ENCODE measurements around the gene HTT-AS.
"Not testable (repeated sequence)": the region's sequence is repeated elsewhere in the genome, so short reads cannot be mapped to it uniquely, and the experiment has no call there.

Gene HTT-AS

DNA sequence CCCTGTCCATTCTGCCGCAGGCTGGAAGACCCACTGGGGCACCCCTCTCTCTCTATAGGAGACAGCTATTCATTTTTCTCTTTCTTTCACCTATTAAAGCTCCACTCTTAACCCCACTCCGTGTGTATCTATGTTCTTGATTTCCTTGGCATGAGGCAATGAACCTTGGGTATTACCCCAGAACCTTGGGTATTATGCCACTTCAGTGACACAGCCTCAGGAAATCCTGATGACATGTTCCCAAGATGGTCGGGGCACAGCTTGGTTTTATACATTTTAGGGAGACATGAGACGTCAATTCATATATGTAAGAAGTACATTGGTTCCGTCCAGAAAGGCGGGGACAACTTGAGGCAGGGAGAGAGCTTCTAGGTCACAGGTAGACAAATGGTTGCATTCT lies 13.4 kb downstream of the HTT-AS start:
- TF ChIP-seq, protein P1, sequence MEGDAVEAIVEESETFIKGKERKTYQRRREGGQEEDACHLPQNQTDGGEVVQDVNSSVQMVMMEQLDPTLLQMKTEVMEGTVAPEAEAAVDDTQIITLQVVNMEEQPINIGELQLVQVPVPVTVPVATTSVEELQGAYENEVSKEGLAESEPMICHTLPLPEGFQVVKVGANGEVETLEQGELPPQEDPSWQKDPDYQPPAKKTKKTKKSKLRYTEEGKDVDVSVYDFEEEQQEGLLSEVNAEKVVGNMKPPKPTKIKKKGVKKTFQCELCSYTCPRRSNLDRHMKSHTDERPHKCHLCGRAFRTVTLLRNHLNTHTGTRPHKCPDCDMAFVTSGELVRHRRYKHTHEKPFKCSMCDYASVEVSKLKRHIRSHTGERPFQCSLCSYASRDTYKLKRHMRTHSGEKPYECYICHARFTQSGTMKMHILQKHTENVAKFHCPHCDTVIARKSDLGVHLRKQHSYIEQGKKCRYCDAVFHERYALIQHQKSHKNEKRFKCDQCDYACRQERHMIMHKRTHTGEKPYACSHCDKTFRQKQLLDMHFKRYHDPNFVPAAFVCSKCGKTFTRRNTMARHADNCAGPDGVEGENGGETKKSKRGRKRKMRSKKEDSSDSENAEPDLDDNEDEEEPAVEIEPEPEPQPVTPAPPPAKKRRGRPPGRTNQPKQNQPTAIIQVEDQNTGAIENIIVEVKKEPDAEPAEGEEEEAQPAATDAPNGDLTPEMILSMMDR (IDR thresholded peaks at IDR 0.05; ENCODE audit: low read depth, low read length) = no peak
- no peak for DNase-seq (ENCODE audit: low read depth in 2 of 2)
- no peak overlapping the region for H3K4me3 ChIP-seq (replicated peaks in 1 of 2; ENCODE audit: low read depth in 2 of 2, low read length in 2 of 2)

DNA sequence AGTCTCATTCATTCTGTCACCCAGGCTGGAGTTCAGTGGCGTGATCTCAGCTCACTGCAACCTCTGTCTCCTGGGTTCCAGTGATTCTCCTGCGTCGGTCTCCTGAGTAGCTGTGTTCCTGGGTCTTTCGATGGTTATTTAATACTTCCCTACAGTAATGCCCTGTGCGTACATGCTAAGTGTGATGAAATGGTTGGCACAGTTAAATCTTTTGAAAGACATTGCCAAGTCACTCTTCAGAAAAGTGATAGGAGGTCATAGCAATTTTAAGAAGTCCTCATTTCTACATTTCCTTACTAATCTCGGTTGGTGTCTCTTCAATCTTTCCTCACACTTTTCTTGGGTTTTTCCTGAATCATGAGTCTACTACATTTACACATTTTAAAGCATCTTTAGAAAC lies 14.4 kb downstream of the HTT-AS start:
- DNase-seq (ENCODE audit: low read depth in 2 of 2) = no peak
- TF ChIP-seq, protein P1 (IDR thresholded peaks at IDR 0.05; ENCODE audit: low read depth, low read length) = no peak
- H3K4me3 ChIP-seq (replicated peaks in 1 of 2; ENCODE audit: low read depth in 2 of 2, low read length in 2 of 2) = no peak overlapping the region

DNA sequence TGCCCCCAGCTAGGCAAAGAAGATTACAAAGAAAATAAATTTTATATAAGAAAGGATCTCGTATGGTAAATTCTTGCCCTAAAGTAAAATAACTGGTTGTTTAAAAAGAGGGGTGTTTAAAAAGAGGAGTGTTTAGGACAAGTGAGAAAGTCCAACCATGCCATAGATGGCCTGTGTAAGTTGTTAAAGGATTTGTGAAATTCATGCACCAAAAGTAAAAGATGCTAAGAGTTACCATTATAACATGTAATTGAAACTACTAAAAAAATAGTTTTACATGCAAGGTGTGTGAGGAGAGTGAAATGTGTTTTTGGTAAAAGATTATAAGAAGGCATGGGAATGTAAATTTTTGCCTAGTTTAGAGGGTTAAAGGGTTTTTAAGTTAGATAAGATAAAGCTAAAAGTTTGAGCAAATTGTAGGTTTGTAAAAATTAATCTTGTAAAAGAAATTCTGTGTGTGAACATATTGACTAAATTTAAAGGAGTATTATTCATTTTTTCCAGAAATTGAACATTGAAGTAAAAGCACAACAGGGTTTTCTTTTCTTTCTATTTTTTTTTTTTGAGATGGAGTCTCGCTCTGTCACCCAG lies 20.1 kb downstream of the HTT-AS start:
- TF ChIP-seq, protein P1 (IDR thresholded peaks at IDR 0.05; ENCODE audit: low read depth, low read length) = no peak
- DNase-seq (ENCODE audit: low read depth in 2 of 2) = no peak
- H3K4me3 ChIP-seq (replicated peaks in 1 of 2; ENCODE audit: low read depth in 2 of 2, low read length in 2 of 2) = no peak overlapping the region

DNA sequence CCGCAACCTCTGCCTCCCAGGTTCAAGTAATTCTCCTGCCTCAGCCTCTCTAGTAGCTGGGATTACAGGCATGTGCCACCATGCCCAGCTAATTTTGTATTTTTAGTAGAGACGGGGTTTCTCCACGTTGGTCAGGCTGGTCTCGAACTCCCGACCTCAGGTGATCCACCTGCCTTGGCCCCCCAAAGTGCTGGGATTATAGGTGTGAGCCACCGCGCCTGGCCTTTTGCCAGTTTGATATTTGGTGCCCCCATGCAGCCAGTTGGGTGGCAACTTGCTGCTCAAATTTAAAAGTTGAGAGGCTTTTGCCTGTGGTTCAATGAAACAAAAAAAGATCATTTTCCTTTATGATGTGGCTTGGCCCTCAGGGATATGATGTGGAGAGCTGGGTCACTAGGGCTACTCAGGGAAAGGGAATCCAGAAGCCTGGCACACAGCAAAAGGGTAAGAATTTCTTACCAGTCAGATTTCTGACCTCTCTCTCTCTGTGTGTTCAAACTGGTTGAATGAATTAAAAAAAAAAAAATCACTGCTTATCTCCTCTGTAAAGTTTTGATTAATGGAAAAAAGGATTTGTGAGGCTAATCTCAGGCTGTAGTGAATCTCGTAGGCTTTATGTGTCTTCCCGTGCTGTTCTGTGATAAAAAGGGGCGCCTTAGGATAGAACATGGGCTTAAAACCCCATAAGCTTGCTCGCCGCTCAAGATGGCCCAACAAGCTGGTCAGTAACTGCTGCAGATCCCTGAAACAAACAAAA lies 23.0 kb downstream of the HTT-AS start:
- not testable (repeated sequence) for DNase-seq (ENCODE audit: low read depth in 2 of 2); H3K4me3 ChIP-seq (replicated peaks in 1 of 2; ENCODE audit: low read depth in 2 of 2, low read length in 2 of 2)

DNA sequence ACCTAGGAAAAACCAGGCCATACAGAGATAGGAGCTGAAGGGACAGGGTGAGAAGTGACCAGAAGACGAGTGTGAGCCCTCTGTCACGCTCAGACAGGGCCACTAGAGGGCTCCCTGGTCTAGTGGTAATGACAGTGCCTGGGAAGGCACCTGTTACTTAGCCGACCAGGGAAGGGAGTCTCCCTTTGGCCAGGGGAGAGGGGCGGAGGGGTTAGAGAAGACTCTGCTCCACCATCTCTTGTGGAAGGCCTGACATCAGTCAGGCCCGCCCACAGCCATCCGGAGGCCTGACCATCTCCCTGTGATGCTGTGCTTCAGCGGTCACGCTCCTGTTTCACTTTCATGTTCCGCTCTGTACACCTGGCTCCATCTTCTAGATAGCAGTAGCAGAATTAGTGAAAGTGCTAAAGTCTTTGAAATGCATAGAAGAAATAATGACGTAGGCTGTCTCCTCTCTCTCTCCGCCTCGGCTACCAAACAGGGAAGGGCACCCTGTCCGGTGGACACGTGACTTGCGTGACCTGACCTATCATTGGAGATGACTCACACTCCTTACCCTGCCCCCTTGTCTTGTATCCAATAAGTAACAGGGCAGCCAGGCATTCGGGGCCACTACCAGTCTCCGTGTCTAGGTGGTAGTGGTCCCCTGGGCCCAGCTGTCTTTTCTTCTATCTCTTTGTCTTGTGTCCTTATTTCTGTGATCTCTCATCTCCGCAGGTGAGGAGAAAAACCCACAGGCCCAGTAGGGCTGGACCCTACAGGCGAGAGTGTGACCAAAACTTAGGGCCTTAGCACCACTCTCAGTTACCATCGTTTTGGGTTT lies 26.7 kb downstream of the HTT-AS start:
- DNase-seq (ENCODE audit: low read depth in 2 of 2) = peak; percentile 55 to 57
- no peak overlapping the region for H3K4me3 ChIP-seq (replicated peaks in 1 of 2; ENCODE audit: low read depth in 2 of 2, low read length in 2 of 2)
- TF ChIP-seq, protein P1 (IDR thresholded peaks at IDR 0.05; ENCODE audit: low read depth, low read length) = peak; percentile 71

DNA sequence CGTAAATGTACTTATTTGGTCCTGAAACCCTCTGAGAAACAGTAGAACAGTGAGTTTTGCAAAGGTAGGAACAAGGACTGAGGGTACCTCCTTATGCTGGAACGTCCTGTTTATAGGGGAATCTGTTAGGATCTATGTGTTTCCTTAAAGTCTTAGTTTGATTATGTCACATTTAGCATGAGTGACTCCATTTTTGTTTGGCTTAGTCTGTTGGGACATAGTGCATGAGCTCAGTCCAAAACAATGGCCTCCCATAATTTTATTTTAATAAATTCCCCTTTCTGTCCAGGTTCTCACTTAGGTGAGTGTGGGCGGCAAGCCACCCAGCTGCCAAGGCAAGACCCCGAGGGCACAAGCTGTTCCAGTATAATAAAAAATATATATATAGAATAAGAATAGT lies 27.7 kb downstream of the HTT-AS start:
- H3K4me3 ChIP-seq (replicated peaks in 1 of 2; ENCODE audit: low read depth in 2 of 2, low read length in 2 of 2) = no peak overlapping the region
- TF ChIP-seq, protein P1 (IDR thresholded peaks at IDR 0.05; ENCODE audit: low read depth, low read length) = no peak
- no peak for DNase-seq (ENCODE audit: low read depth in 2 of 2)

DNA sequence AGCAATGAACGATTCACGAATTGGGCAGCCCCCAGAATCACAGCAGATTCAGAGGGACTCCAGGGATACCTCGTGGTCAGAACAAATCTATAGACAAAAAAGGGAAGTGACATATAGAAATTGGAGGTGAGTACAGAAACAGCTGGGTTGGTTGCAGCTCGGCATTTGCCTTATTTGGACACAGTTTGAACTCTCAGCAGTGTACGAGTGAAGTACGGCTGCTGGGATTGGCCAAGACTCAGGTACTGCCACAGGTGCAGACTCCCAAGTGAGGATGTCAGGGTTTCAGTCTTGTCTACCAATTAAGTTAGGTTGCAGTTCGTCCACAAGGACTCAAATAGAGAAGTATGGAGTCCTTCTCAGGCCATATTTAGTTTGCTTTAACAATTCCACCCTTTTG lies 28.2 kb downstream of the HTT-AS start:
- TF ChIP-seq, protein P1 (IDR thresholded peaks at IDR 0.05; ENCODE audit: low read depth, low read length) = no peak
- no peak for DNase-seq (ENCODE audit: low read depth in 2 of 2)
- H3K4me3 ChIP-seq (replicated peaks in 1 of 2; ENCODE audit: low read depth in 2 of 2, low read length in 2 of 2) = no peak overlapping the region

Data from cardiac fibroblast (primary cell).